Gastrocnemius medialis (tissue), 4 donors: Measurements from ENCODE around the gene CEACAM21. TPM values are rescaled to one million over a fixed set of nuclear protein-coding genes. Genes with fewer than 3 reads are reported as not detected.
A peak's percentile ranks its signal among the peaks of the same experiment; 100 is the strongest.

Experiments
- ATAC-seq, 2 donors: fragments of 150-250 bp; one replicate each; pipeline ENCODE4 v1.9.1; 2016
- DNase-seq, 2 donors: peaks; one replicate each; pipeline ENCODE4 v3.0.0-alpha.2; 2019
- H3K27ac ChIP-seq, 4 donors: fragments of 200-600 bp; sonication (generic); 1 replicate in 1 of 4; 2 replicates in 3 of 4; pipeline ENCODE4 v1.5.1; 2016 to 2018; ENCODE audit warnings: mild to moderate bottlenecking in 2 of 4, moderate library complexity in 1 of 4
- H3K27me3 ChIP-seq, 3 donors: fragments of 200-600 bp; sonication (generic) in 2 of 3; 1 replicate in 1 of 3; 2 replicates in 2 of 3; pipeline versions ENCODE4 v1.5.1 to v1.6.0; 2016 to 2019; ENCODE audit warnings: mild to moderate bottlenecking in 1 of 3, moderate library complexity in 1 of 3
- H3K36me3 ChIP-seq, 2 donors: fragments of 200-600 bp; sonication (generic) in 1 of 2; one replicate each; pipeline ENCODE4 v1.5.1; 2017 to 2018
- H3K4me1 ChIP-seq, 2 donors: fragments of 200-600 bp; sonication (generic) in 1 of 2; one replicate each; pipeline ENCODE4 v1.5.1; 2016 to 2017; ENCODE audit warnings: mild to moderate bottlenecking in 2 of 2
- H3K4me3 ChIP-seq, 4 donors: fragments of 200-600 bp; sonication (generic) in 3 of 4; 1 replicate in 1 of 4; 2 replicates in 3 of 4; pipeline ENCODE4 v1.5.1; 2016 to 2019; ENCODE audit warnings: mild to moderate bottlenecking in 2 of 4
- H3K9me3 ChIP-seq, 3 donors: fragments of 200-600 bp; sonication (generic) in 2 of 3; 1 replicate in 1 of 3; 2 replicates in 2 of 3; pipeline ENCODE4 v1.5.1; 2016 to 2019
- CTCF ChIP-seq, 5 experiments: fragments of 450-650 bp in 3 of 5; fragments of 200-600 bp in 2 of 5; sonication (generic) in 2 of 5; IDR thresholded peaks in 4 of 5; conservative IDR thresholded peaks in 1 of 5; 1 replicate in 4 of 5; 2 replicates in 1 of 5; pipeline ENCODE4 v1.5.1; 2016 to 2019; ENCODE audit warnings: antibody characterized with exemption in 5 of 5, mild to moderate bottlenecking in 3 of 5, moderate library complexity in 3 of 5
- POLR2A ChIP-seq, 2 donors: fragments of 450-650 bp; IDR thresholded peaks; one replicate each; pipeline ENCODE4 v1.6.1; 2017; ENCODE audit warnings: antibody characterized with exemption in 2 of 2, mild to moderate bottlenecking in 2 of 2, moderate library complexity in 2 of 2
- in situ Hi-C, 4 donors: fragments of 200-750 bp; cut with MboI; loops; one replicate each; pipeline versions ENCODE4 v1.15.0 to v1.8.0; 2017; ENCODE audit warnings: low sequenced_read_pairs in 4 of 4
- intact Hi-C: fragments of 100-400 bp; cut with DNase I; formaldehyde crosslinking; loops from one replicate; pipeline ENCODE4 v1.15.1; 2023; ENCODE audit warnings: low total_unique reads
- total RNA-seq, 4 donors: library from RNA; depleted of rRNA; stranded (reverse); fragments of >200 nt; gene quantifications; one replicate each; pipeline versions ENCODE4 v1.1.0 to v1.2.3, GENCODE V29; 2016

The CEACAM21 gene
- total RNA-seq = under 1 TPM in 1 of 4 donors, not detected in 3; 0.49 TPM

GRCh38 chr19:41575998-41576397 lies at the start of gene CEACAM21:
CEACAM21 (plus strand) TSS chr19:41576166; CDS start chr19:41576275, 109 bp downstream.
- H3K4me1 ChIP-seq = no peaks in the 10 kb centered on the region
- in situ Hi-C loops (no loop called here), intact Hi-C loops (no loop called here)
- no peaks in the 10 kb centered on the region for H3K27me3 ChIP-seq
- no peak within 1 kb of the TSS for H3K4me3 ChIP-seq
- no peak within 1 kb of the TSS for H3K27ac ChIP-seq
- ATAC-seq (peak in 1 of 2 donors; percentile 39), DNase-seq (peak; percentile 11 to 32)
- no peaks in the 10 kb centered on the region for H3K9me3 ChIP-seq
- TF ChIP-seq POLR2A (IDR thresholded peaks at IDR 0.05) (no peak), CTCF (IDR thresholded peaks at IDR 0.05 in 4 of 5, conservative IDR thresholded peaks at IDR 0.05 in 1 of 5) (no peak)
- no peaks in the 10 kb centered on the region for H3K36me3 ChIP-seq

- TF ChIP-seq POLR2A (IDR thresholded peaks at IDR 0.05) (no peak), CTCF (IDR thresholded peaks at IDR 0.05 in 4 of 5, conservative IDR thresholded peaks at IDR 0.05 in 1 of 5) (no peak)
- in situ Hi-C loops = no loop called here
- peaks cover 0 to 30% (median 19%) of the 10 kb centered on the region in 3 donors for H3K27me3 ChIP-seq
Measured at GRCh38 chr19:41527089-41527488, 48.9 kb upstream of the CEACAM21 start.

GRCh38 chr19:41528106-41528505 lies 47.9 kb upstream of the CEACAM21 start:
- in situ Hi-C loops = no loop called here
- intact Hi-C loops = no loop called here
- no peak for DNase-seq
- TF ChIP-seq CTCF (IDR thresholded peaks at IDR 0.05 in 4 of 5, conservative IDR thresholded peaks at IDR 0.05 in 1 of 5) (no peak), POLR2A (IDR thresholded peaks at IDR 0.05) (no peak)
- peaks cover 0 to 10% of the 10 kb centered on the region in 2 donors for H3K4me1 ChIP-seq
- no peak for ATAC-seq
- H3K4me3 ChIP-seq = no peak overlapping the region
- no peaks in the 10 kb centered on the region for H3K9me3 ChIP-seq
- no peaks in the 10 kb centered on the region for H3K36me3 ChIP-seq
- H3K27me3 ChIP-seq = peaks cover 0 to 20% (median 9%) of the 10 kb centered on the region in 3 donors
- H3K27ac ChIP-seq = no peak overlapping the region

More at GRCh38 chr19:41527089-41527488, 48.9 kb upstream of the CEACAM21 start:
- H3K4me3 ChIP-seq = no peak overlapping the region
- no peak overlapping the region for H3K27ac ChIP-seq
- intact Hi-C loops = no loop called here
- H3K9me3 ChIP-seq = no peaks in the 10 kb centered on the region
- DNase-seq = no peak
- peaks cover 3 to 14% of the 10 kb centered on the region in 2 donors for H3K4me1 ChIP-seq
- H3K36me3 ChIP-seq = no peaks in the 10 kb centered on the region
- ATAC-seq = no peak

GRCh38 chr19:41529484-41530183 lies 46.3 kb upstream of the CEACAM21 start:
- no peak for TF ChIP-seq CTCF (IDR thresholded peaks at IDR 0.05 in 4 of 5, conservative IDR thresholded peaks at IDR 0.05 in 1 of 5)
- no peak for TF ChIP-seq POLR2A (IDR thresholded peaks at IDR 0.05)
- Histone ChIP-seq H3K9me3 (no peaks in the 10 kb centered on the region), H3K4me1 (peaks cover 0 to 10% of the 10 kb centered on the region in 2 donors), H3K4me3 (no peak overlapping the region), H3K36me3 (no peaks in the 10 kb centered on the region), H3K27me3 (peaks cover 0 to 7% (median 0%) of the 10 kb centered on the region in 3 donors), H3K27ac (no peak overlapping the region)
- DNase-seq = no peak
- no peak for ATAC-seq
- intact Hi-C loops = loop anchor here (10.0 kb wide), 1 partner anchor 85 kb away; the partner anchor contains the start of gene ERICH4
- in situ Hi-C loops = no loop called here
